ENCODE results near the gene ADARB2.

ADARB2 gene

DNA sequence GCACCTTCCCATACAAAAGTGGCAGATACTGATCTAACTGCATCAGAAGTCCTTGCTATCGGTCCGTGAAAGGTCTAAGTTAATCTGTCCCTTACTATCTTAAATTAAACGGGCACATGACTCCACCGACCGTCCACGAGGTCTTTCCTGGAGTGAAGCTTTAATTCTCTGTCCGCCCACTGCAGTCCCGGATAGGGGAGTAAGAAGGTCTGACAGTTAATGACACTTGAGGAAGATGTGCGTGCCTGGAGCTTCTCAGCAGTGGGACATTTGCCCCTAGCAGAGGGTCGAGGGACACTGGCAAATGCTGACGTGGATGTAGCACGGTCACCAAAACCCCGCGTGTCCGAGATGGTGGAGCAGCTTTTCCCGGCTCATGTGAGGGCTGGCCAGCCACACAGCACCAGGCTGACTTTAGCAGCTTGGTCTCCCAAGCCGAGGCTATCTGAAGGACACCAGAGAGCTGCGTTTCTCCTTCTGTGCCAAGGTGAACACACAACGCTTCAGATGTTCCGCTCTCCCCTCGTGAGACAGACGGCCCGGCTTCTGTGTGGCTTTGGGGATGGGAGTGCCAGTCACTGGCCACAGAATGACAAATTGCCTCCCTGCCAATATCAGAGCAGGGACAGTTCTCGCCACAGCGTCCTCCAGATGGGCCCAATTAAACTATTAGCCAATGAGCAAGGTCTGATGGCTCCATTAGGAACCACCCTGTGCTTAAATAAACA lies 86.6 kb downstream of the ADARB2 start:
- Mint-ChIP-seq H3K4me3 (no peak overlapping the region), H3K27me3 (peaks cover 3% of the 10 kb centered on the region), H3K27ac (no peak overlapping the region), H3K4me1 (no peaks in the 10 kb centered on the region), H3K9me3 (no peaks in the 10 kb centered on the region)
- DNase-seq (no peak), ATAC-seq (no peak)

DNA sequence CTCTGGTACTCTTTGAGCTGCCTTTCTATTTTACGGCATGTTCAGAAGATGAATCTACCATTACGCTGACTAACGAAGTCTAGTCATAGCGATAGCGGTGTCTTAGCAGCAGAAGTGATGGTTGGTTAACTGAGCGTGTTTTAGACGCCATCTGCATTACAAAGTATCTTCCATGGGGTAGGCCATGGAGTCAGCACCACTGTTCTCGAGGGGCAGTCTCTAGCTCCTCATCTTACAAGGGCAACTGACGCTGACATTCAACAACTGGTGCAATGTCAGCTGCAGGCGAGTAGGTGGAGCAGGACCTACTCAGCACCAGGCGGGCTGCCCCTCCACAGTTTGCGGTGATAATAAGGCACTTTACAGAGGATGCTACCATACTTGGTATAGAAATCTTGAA lies 88.7 kb downstream of the ADARB2 start:
- DNase-seq (no peak), ATAC-seq (no peak)
- no peaks in the 10 kb centered on the region for H3K9me3 Mint-ChIP-seq
- no peaks in the 10 kb centered on the region for H3K4me1 Mint-ChIP-seq
- peaks cover 19% of the 10 kb centered on the region for H3K27me3 Mint-ChIP-seq
- H3K27ac Mint-ChIP-seq: no peak overlapping the region
- no peak overlapping the region for H3K4me3 Mint-ChIP-seq

DNA sequence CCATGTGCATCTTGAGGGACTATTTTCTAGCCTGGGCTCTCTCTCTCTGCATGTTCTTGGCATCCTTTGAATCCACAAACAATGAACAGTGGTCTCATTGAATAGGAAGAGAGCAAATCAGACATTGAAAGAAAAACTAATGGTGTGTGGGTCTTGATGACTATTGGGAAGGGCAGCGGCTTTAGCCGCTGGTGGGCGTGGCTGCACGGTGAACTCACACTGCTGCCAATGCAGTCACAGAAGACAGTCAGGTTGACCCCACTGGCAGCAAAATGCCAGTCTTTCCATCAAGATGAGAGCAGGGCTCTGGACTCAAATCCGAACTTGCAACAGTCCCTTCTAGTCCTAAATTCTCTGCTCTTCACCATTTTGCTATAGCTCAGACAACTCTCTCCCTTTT lies 91.0 kb downstream of the ADARB2 start:
- ATAC-seq (no peak), DNase-seq (no peak)
- Mint-ChIP-seq H3K27me3 (peaks cover 19% of the 10 kb centered on the region), H3K27ac (no peak overlapping the region), H3K9me3 (no peaks in the 10 kb centered on the region), H3K4me1 (peaks cover 11% of the 10 kb centered on the region), H3K4me3 (no peak overlapping the region)

DNA sequence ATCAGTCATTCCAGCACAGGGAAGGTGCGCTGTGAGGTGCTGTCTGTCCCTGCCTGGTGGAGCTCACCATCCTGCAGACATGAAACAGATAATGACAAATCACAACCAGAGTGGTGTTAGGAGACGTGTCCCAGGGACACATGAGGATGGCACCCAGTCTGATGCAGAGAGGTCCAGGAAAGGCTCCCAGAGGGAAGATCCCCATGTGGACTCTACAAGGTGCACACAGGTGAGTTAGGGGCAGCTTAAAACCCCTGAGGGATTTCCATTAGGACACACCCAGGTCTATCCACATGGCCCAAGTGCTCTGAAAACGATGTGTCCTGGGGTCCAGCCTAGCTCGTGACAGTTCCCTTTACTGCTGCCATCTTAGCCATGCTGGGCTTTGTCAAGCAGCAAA lies 91.4 kb downstream of the ADARB2 start:
- H3K9me3 Mint-ChIP-seq: no peaks in the 10 kb centered on the region
- ATAC-seq: no peak
- no peak overlapping the region for H3K4me3 Mint-ChIP-seq

DNA sequence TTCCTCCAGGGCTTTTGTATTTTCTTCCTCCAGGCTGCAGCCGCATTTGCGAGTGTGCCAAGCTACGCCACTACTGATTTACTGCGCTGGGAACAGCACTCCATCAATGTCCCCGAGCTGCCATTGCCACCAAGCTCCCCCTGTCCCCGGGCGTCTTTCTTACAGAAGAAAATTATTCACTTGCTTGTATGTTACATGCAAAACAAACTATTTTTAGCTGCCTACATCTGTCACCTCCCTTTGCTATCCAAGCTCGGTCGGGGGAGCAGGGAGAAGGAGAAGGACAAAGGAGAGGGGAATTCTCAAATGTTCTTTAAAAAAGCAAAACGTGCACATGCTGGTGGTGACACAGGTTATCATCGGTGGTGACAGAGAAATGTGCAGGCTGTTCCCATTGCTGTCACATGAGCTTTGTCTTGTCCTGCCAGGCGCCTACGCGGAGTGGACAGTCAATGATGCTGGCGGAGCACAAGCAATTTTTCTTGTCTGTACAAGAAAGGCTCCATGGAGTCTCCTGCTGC lies 93.1 kb downstream of the ADARB2 start:
- Mint-ChIP-seq H3K27me3 (peaks cover 19% of the 10 kb centered on the region), H3K27ac (no peak overlapping the region), H3K4me3 (no peak overlapping the region), H3K9me3 (no peaks in the 10 kb centered on the region), H3K4me1 (peaks cover 11% of the 10 kb centered on the region)
- ATAC-seq: no peak
- DNase-seq: no peak

More for the DNA sequence above, 91.4 kb downstream of the ADARB2 start:
- peaks cover 19% of the 10 kb centered on the region for H3K27me3 Mint-ChIP-seq
- no peak overlapping the region for H3K27ac Mint-ChIP-seq
- H3K4me1 Mint-ChIP-seq: peaks cover 11% of the 10 kb centered on the region
- no peak for DNase-seq

DNA sequence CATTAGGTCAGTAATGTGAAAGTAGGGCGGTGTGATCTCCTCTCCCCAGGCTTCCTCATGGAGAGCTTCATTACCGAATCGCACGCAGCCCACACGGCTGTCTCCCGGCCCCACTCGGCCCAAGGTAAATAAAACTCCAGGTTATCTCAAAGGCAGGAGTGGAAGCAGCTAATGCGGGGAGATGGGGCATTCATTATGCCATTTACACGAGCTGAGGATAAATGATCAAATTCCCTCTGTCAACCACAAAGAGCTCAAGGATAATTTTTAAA lies 93.5 kb downstream of the ADARB2 start:
- H3K9me3 Mint-ChIP-seq: no peaks in the 10 kb centered on the region
- no peak for ATAC-seq
- no peak for DNase-seq
- H3K27me3 Mint-ChIP-seq: peaks cover 19% of the 10 kb centered on the region
- no peak overlapping the region for H3K4me3 Mint-ChIP-seq
- H3K27ac Mint-ChIP-seq: no peak overlapping the region
- peaks cover 11% of the 10 kb centered on the region for H3K4me1 Mint-ChIP-seq

DNA sequence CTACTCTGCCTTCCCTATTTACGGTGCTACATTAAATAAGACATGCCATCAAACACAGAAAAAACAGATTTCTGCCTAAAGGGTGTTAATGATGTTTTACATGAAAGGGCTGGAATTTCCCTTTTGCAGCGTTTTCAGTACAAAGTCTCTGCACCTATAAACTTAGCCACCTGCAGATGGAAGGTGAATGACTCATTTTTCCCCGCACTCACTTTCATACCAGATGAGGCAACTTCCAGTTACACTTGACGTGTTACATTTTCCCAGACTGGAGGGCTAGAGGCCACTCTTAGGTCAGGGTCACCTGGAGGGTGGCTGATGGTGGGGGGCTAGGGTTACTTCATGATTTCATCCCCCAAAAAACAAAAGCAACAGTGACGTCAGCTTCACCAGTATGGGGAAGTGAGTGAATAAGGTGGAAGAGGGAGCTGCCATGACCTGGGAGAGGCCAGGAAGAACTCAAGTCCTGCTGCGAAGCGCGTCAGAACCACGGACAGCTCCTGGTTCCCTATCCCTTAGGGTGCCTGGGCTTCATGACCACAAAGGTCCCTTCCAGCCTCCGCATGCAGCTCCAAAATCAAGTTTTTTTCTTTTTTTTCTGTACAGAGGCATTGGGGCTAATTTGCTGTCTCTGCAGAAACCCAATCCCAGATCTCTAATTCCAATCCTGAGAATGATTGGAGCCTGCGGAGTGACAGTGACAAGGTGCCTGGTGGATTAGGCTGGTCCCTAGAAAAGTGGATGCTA lies 94.0 kb downstream of the ADARB2 start:
- H3K9me3 Mint-ChIP-seq: no peaks in the 10 kb centered on the region
- H3K4me3 Mint-ChIP-seq: peak overlapping the region; percentile 45 to 73
- peaks cover 11% of the 10 kb centered on the region for H3K4me1 Mint-ChIP-seq
- ATAC-seq: peak; percentile 90
- DNase-seq: peak; percentile 21 to 54
- peaks cover 19% of the 10 kb centered on the region for H3K27me3 Mint-ChIP-seq
- H3K27ac Mint-ChIP-seq: peak overlapping the region; percentile 68 to 94

DNA sequence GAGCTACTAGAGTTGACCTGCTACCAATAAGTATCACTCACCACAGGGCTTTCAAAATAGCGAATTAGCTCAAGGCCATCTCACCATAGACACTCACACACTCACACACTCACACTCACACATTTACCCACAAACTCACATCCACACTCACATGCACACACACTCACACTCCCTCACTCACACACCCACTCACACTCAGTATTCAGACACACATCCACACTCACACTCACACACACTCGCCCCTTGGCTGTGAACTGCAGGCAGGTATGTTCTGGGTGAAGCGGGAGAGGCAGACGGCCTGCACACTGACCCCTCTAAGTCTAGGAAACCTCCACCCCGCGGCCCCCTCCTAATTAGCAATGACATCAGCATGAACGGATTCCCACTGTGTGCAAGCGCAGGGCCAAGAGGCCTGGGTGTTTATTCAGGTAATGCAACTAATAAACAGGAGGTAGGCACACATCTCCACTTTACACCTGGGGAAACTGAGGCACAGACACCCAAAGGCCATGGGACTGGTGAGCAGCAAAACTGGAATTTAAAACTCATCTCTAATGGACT lies 94.6 kb downstream of the ADARB2 start:
- Mint-ChIP-seq H3K4me3 (peak overlapping the region in 1 of 2 donors; percentile 73), H3K27ac (no peak overlapping the region), H3K9me3 (no peaks in the 10 kb centered on the region), H3K4me1 (peaks cover 11% of the 10 kb centered on the region), H3K27me3 (peaks cover 19% of the 10 kb centered on the region)
- no peak for ATAC-seq
- no peak for DNase-seq

DNA sequence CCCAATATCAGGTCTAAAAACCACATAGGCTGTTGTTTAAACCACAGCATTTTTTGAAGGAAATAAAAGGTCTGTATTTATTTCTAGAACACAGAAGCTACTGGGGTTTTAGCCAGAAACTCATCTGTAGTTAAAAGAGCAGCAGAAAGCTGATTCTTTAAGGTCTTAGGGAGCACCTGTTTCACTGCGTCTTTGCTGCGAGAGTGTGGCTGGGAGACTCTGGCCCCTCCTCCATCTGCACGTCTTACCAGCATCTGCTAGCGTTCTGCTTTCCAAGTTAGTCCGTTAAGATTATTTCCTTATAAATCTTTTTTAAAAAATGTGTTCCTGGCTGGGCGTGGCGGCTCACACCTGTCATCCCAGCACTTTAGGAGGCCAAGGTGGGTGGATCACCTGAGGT lies 95.9 kb downstream of the ADARB2 start:
- no peak for ATAC-seq
- Mint-ChIP-seq H3K27ac (no peak overlapping the region), H3K27me3 (peaks cover 19% of the 10 kb centered on the region), H3K4me1 (peaks cover 11% of the 10 kb centered on the region), H3K4me3 (no peak overlapping the region), H3K9me3 (no peaks in the 10 kb centered on the region)
- no peak for DNase-seq

DNA sequence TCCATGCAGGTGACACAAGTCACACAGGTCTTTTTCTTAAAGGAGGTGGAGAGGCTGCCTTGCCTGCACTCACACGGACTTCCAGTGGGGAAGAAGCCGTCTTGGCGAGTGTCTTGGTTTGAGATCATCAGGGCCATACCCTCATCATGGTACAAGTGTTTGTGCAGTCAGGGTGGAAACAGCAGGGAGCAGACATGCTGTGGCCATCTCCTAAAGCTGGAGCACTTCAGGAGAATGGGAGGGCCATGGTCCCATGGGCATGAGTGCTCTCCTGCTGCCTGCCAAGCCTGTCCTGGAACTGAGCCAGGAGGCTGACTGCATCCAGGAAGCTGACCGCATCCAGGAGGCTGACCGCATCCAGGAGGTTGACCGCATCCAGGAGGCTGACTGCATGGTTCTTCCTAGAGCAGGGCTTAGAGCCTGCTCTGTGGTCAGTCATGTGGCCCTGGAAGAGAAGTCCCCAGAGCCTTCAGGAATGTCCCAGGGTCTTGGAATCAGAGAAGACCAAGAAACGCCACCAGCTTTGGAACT lies 98.4 kb downstream of the ADARB2 start:
- ATAC-seq (no peak), DNase-seq (no peak)
- peaks cover 12% of the 10 kb centered on the region for H3K27me3 Mint-ChIP-seq
- H3K9me3 Mint-ChIP-seq: no peaks in the 10 kb centered on the region
- no peak overlapping the region for H3K27ac Mint-ChIP-seq
- peaks cover 11% of the 10 kb centered on the region for H3K4me1 Mint-ChIP-seq
- H3K4me3 Mint-ChIP-seq: no peak overlapping the region

DNA sequence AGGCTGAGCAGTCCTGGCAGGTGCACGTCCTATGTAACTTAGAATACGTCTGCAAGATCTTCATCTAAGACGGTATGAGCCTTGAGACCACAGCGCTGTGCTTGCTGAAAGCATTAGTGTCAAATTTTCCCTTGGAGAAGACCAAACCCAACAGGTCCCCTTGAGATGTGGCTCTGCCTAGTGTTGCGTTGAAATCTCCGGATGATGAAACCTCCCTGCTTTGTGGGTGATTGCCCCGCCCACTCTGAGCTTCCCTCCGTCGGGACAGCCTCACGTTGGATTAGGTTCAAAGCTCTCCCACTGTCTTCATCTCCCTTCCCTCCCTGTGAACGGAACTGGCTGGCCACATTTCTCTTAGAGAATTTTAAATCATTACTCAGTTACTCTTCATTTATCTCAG lies 102.0 kb downstream of the ADARB2 start:
- DNase-seq (no peak), ATAC-seq (no peak)
- Mint-ChIP-seq H3K9me3 (peaks cover 0 to 6% of the 10 kb centered on the region in 2 donors), H3K27ac (no peak overlapping the region), H3K4me1 (peaks cover 12% of the 10 kb centered on the region), H3K27me3 (peaks cover 20% of the 10 kb centered on the region), H3K4me3 (no peak overlapping the region)

DNA sequence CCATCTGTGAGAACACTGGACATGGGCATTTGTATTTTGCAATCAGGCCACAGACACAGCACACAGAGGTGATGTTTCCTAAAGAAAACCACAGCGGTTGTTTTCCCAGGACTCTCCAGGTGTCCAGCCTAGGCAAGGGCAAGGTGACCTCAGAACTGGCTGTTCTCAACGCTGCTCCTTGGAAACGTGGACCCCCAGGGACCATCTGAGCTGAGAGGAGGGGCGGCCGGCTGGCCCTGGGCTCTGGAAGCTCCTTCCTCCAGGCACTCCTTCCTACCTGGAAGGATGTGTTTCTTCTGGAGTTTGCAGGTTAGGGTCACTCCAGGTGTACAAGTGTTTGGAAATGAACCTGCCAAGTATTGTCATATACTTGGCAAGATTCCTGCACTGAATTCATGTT lies 103.1 kb downstream of the ADARB2 start:
- no peak for DNase-seq
- Mint-ChIP-seq H3K27ac (no peak overlapping the region), H3K27me3 (peaks cover 20% of the 10 kb centered on the region)

DNA sequence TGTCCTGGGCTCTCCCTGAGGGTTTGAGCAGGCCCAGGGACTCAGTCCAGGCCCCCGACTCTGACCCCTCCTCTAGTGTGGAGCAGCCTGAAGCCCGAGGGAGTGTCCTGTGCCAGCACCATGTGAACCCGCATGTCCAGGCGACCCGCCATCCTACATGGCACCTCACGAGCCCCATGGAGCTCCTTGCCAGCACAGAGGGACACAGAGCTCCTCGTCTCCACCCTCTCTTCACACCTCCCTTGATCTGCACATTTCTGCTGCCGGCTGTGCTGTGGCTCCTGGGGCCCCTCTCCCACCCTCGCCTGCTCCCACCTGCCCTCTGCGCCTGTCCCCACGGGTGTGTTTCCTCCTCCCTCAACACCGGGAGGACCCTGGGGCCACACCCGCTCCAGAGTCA lies 103.5 kb downstream of the ADARB2 start:
- Mint-ChIP-seq H3K27me3 (peaks cover 20% of the 10 kb centered on the region), H3K4me3 (no peak overlapping the region)
- ATAC-seq: peak; percentile 10

More for the DNA sequence above, 103.1 kb downstream of the ADARB2 start:
- H3K9me3 Mint-ChIP-seq: peaks cover 0 to 6% of the 10 kb centered on the region in 2 donors
- ATAC-seq: no peak
- H3K4me3 Mint-ChIP-seq: no peak overlapping the region
- H3K4me1 Mint-ChIP-seq: peaks cover 12% of the 10 kb centered on the region

DNA sequence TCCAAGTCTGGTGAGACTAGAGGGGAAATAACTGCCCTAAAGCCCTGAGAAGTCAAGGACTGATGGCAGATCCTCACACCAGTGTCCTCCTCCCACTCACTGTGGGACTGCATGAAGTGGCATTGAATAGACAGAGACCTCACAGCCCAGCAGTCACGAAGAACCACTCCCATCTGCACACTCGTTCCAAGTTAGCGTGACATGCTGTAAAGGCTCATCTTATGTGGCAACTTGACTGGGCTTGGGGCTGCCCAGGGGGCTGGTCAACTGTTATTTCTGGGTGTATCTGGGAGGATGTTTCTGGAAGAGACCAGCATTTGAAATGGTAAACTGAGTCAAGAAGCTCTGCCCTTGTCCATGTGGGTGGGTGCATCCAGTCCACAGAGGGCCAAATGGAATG lies 104.7 kb downstream of the ADARB2 start:
- peaks cover 20% of the 10 kb centered on the region for H3K27me3 Mint-ChIP-seq
- no peak overlapping the region for H3K27ac Mint-ChIP-seq
- DNase-seq (no peak), ATAC-seq (no peak)
- H3K4me3 Mint-ChIP-seq: no peak overlapping the region
- peaks cover 0 to 6% of the 10 kb centered on the region in 2 donors for H3K9me3 Mint-ChIP-seq
- peaks cover 12% of the 10 kb centered on the region for H3K4me1 Mint-ChIP-seq

More for the DNA sequence above, 103.5 kb downstream of the ADARB2 start:
- no peak for DNase-seq
- H3K4me1 Mint-ChIP-seq: peaks cover 12% of the 10 kb centered on the region
- peaks cover 0 to 6% of the 10 kb centered on the region in 2 donors for H3K9me3 Mint-ChIP-seq
- no peak overlapping the region for H3K27ac Mint-ChIP-seq

DNA sequence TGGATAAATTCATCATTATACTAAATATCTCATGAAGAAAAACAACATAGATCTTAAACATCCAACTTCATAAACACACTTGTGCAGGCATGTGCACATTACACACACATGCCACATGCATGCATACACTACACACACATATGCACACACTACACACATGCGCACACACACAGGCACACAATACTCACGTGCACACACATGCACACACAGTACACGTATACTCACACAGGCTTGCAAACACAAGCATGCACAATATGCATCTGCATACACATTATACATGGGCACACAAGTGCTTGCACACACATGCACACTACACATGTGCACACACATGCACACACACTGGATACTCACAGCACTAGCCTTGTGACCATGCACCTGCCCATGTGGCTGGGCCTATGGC lies 105.2 kb downstream of the ADARB2 start:
- peaks cover 0 to 6% of the 10 kb centered on the region in 2 donors for H3K9me3 Mint-ChIP-seq
- DNase-seq: no peak

DNA sequence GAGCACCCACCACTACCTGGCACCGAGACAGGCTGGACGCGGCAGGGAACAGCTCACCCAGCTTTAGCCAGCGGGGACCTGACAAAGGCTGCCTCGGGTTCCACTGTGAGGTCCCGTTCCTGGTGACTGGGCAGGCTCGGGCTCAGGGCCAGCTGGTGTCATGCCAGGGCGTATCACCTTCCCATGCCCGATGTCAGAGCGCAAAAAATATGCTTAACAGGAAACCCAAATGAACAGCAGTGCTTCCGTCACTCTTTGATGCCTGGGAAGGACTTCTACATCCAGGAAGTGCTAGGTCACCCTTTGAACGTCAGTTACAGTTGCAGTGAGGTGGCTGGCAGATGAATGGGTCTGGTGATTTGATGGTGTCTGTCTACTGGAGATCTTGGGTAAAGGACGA lies 106.0 kb downstream of the ADARB2 start:
- peaks cover 12% of the 10 kb centered on the region for H3K4me1 Mint-ChIP-seq
- peak overlapping the region in 1 of 2 donors; percentile 51 for H3K4me3 Mint-ChIP-seq
- H3K27ac Mint-ChIP-seq: peak overlapping the region in 1 of 2 donors; percentile 86
- ATAC-seq (peak; percentile 54), DNase-seq (no peak)
- peaks cover 24% of the 10 kb centered on the region for H3K27me3 Mint-ChIP-seq
- peaks cover 0 to 6% of the 10 kb centered on the region in 2 donors for H3K9me3 Mint-ChIP-seq

More for the DNA sequence above, 105.2 kb downstream of the ADARB2 start:
- H3K27ac Mint-ChIP-seq: no peak overlapping the region
- ATAC-seq: peak; percentile 10
- peaks cover 12% of the 10 kb centered on the region for H3K4me1 Mint-ChIP-seq
- no peak overlapping the region for H3K4me3 Mint-ChIP-seq
- peaks cover 20% of the 10 kb centered on the region for H3K27me3 Mint-ChIP-seq

Measured in stimulated activated naive CD8-positive, alpha-beta T cell treated with anti-CD3 and anti-CD28 coated beads, Interleukin-15, amount 100 ng/mL, for 72 hours (primary cell).